Neural cell (in vitro differentiated cells): ENCODE data around the gene TENT5A.

ENCODE experiments used
- EP300 ChIP-seq: fragments of 450-650 bp; conservative IDR thresholded peaks from 2 replicates; pipeline ENCODE4 v1.6.1; 2014; ENCODE audit warnings: antibody characterized with exemption, mild to moderate bottlenecking, moderate library complexity; ENCODE audit not compliant: poor library complexity, severe bottlenecking
- SMC3 ChIP-seq: fragments of 450-650 bp; conservative IDR thresholded peaks from 2 replicates; pipeline ENCODE4 v1.6.1; 2014; ENCODE audit warnings: antibody characterized with exemption, mild to moderate bottlenecking, moderate library complexity; ENCODE audit not compliant: poor library complexity
- TAF1 ChIP-seq: IDR thresholded peaks from 2 replicates; pipeline ENCODE4 v1.6.1; 2012; ENCODE audit warnings: low read depth
- TF ChIP-seq, protein P1 (sequence below): fragments of 450-650 bp; IDR thresholded peaks from 2 replicates; pipeline ENCODE4 v1.5.1; 2014; ENCODE audit warnings: antibody characterized with exemption, mild to moderate bottlenecking, moderate library complexity; ENCODE audit not compliant: poor library complexity, severe bottlenecking

DNA sequence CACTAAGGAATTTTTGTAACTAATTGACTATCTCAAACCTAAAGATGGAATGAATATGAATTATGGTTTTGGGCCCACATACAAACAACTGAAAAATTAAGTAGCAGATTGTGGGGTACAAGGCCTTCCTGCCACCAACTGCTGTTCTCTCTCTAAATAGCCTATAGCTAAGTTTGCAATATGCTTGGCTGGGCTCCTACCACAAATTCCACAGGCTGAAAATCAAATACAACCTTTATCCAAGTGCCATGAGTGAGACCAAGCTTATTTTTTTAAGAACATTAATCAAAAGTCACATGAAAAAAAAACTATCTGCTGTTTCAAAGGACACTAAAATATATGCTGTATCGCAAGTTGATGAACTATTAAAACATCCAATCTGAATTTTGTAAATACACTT, 52.1 kb downstream of the TENT5A start:
- TF ChIP-seq TAF1, result no peak
- TF ChIP-seq SMC3, result no peak
- TF ChIP-seq, protein P1, sequence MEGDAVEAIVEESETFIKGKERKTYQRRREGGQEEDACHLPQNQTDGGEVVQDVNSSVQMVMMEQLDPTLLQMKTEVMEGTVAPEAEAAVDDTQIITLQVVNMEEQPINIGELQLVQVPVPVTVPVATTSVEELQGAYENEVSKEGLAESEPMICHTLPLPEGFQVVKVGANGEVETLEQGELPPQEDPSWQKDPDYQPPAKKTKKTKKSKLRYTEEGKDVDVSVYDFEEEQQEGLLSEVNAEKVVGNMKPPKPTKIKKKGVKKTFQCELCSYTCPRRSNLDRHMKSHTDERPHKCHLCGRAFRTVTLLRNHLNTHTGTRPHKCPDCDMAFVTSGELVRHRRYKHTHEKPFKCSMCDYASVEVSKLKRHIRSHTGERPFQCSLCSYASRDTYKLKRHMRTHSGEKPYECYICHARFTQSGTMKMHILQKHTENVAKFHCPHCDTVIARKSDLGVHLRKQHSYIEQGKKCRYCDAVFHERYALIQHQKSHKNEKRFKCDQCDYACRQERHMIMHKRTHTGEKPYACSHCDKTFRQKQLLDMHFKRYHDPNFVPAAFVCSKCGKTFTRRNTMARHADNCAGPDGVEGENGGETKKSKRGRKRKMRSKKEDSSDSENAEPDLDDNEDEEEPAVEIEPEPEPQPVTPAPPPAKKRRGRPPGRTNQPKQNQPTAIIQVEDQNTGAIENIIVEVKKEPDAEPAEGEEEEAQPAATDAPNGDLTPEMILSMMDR, result no peak
- no peak for TF ChIP-seq EP300
